ENCODE data around the gene AHCYL2. TPM values are rescaled to one million over a fixed set of nuclear protein-coding genes. Genes with fewer than 3 reads are reported as not detected.
"Not testable (repeated sequence)": the region's sequence is repeated elsewhere in the genome, so short reads cannot be mapped to it uniquely, and the experiment has no call there.

AHCYL2 gene
- total RNA-seq, 1 experiment from 2014 or later = 22.0 TPM

DNA sequence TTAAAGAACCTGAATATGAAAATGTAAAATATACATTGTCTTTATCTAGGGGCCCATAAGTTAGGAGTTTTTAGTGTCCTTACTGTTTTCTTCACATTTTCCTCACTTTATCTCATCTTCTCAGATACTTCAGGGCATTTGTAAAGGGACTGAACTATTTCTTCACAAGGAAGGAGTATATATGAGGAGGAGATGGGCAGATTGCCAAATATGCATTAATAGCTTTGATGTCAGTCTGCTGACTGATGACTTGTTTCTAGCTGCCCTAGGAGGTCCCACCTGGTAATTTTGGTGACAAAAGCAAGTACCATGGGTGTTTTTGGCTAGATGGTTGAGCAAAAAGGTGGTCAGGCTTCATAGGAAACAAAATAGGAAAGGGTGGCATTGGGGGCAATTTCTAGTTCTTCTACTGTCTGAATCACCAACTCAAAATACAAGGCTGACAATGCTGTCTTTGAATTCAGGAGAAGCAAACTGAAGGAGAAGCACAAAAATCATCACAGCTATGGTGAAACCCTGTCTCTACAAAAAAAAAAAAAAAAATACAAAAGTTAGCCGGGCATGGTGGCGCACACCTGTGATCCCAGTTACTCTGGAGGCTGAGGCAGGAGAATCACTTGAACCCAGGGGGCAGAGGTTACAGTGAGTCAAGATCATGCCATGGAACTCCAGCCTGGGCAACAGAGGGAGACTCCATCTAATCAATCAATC, 199.0 kb downstream of the AHCYL2 start:
- no peak for DNase-seq (ENCODE audit: low read depth)

DNA sequence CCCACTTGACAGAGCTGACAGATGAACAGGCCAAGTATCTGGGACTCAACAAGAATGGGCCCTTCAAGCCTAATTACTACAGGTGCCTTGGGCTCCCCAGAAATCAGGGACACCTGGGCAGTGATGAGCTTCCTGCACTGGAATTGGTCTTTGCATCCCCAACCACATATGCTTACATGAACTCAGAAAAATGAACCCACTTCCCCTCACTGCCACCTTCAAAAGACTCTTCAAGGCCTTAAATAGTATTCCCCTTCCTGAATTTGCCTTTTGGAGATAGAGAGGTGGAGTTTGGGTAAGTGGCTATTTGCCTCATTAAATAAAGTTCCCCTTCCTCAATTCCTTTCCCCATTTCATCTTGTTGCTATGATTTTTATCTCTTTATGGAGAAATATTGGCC, 201.7 kb downstream of the AHCYL2 start:
- no peak for DNase-seq (ENCODE audit: low read depth)

- no peak for DNase-seq (ENCODE audit: low read depth)
These were observed 202.8 kb downstream of the AHCYL2 start for GRCh38 chr7:129427526-129428045.

GRCh38 chr7:129431911-129432643, 207.2 kb downstream of the AHCYL2 start:
- DNase-seq (ENCODE audit: low read depth) = no peak

DNA sequence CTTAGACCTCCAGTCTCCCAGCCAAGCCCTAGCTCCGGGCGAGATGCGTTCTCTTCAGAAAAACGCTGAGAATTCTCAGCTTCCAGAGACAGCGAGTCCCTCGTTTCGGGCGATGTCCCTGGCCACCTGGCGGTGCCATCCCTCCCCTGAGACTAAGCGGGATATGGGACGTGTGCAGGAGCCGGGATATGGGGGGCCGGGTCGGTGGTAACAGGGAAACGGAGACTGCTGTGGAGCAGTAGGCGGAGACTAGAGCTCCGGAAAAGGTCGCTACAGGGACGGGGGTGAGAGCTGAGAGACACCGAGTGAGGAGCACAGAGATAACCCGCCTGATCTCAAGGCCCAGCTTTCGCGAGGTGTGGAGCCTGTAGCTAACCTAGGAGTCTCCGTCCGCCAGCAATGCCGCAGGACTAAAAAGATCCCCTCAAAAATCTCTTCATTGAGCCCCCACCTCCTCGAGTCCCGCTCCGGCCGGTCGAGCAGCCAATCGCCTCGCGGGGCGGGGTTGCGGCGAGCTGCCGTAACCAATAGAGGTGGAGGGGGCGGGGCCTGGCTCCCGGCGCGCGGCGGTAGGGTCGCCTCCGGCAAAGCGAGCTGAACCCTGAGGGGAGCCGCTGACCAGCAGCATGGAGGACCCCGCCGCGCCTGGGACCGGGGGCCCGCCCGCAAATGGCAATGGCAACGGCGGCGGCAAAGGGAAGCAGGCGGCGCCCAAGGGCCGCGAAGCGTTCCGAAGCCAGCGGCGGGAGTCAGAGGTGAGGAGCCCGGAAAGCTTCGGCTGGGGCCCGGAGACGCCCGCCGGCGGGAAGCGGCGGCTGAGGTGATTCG, 209.2 kb downstream of the AHCYL2 start, which contains the start of gene STRIP2:
TSS of gene STRIP2 (plus strand) at position 586 of the 828 bp plus-strand sequence. CDS start at position 627, 41 bp downstream.
- peak; percentile 98 for DNase-seq (ENCODE audit: low read depth)

DNA sequence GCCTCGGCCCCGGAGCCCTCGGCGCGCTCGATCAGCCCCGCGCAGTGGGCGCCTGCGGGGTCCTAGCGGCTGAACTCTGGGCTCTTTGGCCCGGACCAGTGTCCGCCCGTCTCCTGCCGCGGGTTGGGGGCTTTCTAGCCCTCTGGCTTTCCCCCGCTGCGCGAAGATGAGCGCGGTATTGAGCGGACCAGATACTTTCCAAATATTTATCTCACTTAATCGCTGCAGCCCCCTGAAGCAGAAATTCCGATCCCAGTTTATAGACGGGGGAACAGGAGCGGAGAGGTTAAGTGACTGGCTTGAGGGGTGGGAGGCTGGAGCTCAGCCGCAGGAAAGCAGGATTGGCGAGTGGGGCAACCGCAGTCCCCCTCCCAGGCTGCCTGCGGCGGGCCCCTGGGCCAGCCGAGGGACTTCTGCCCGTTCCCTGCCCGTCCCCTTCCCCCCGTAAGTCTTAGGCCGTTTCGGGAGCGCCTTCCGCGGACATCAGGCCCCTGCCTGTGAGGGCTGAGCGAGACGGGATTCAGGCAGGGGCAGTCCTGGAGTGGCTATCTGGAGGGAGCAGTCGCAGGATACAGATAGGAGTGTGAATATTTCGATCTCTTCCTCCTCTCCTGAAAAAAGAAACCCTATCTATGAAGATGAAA, 210.0 kb downstream of the AHCYL2 start:
- peak; percentile 58 for DNase-seq (ENCODE audit: low read depth)

- DNase-seq (ENCODE audit: low read depth) = no peak
These were observed 210.6 kb downstream of the AHCYL2 start for GRCh38 chr7:129435414-129435829.

DNA sequence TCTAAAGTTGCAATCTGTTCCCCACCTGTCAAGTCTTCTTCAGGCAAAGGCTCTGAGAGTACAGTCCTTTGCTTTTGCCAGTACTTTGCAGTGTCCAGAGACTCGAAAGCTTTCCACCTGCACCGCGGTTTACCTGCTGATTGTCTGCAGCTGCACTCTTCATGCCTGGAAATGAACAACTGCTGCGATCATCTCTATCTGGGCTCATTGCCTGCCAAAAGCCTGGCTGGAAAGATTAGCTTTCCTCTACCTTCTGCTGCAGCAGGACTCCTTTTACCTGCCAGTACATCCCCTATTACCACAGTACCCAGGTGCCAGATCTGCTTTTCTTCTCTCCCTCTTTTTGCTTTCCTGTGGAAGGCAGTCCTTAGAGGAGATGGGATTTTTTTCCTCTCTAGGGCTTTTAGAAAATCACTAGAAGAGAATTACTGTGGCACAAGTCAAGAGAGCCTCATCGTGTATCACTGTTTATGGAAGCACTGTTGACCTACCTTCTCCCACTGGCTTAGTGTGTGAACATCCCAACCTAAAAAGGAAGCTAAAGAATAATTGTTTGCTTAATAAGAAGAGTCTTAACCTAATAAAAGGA, 211.6 kb downstream of the AHCYL2 start:
- DNase-seq (ENCODE audit: low read depth) = no peak

DNA sequence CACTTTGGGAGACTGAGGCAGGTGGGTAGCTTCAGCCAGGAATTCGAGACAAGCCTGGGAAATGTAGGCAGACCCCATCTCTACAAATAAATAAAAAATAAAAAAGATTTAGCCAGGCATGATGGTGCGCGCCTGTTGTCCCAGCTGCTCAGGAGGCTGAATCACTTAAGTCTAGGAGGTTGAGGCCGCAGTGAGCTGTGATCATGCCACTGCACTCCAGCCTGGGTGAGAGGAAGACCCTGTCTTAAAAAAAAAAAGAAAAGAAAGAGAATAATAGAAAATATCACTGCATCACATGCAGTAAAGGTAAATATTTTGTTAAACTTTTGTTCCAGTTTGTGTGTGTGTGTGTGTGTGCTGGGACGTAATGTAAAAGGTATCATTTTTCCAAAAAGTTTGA, 212.4 kb downstream of the AHCYL2 start:
- no peak for DNase-seq (ENCODE audit: low read depth)

DNA sequence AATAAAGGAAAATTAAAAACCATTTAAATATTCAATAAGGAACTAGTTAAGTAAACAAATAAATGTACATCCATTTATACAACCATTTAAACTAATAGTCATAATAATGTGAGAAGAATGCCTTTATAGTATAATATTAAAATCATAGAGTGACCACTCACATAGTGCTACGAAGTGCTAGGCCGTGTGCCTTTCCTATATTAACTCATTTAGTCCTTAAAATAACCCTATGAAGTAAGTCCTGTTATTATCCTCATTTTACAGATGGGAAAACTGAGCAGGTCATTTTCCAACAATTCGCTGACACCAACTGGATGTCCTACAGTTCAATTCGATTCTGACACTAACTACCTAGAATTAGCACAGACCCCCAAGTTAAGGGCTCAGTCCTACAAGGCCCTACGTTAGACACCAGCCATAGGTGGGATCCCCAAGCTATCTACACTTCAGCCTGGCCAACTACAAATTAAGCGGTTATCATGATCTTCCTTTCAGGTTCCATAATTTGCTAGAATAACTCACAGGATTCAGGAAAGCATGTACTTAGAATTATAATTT, 213.5 kb downstream of the AHCYL2 start:
- DNase-seq (ENCODE audit: low read depth) = no peak

GRCh38 chr7:129438839-129439651, 214.2 kb downstream of the AHCYL2 start:
- peak; percentile 78 for DNase-seq (ENCODE audit: low read depth)

- DNase-seq (ENCODE audit: low read depth) = no peak
These were observed 215.3 kb downstream of the AHCYL2 start for GRCh38 chr7:129439963-129440625.

GRCh38 chr7:129443612-129444011, 218.8 kb downstream of the AHCYL2 start:
- DNase-seq (ENCODE audit: low read depth) = no peak

DNA sequence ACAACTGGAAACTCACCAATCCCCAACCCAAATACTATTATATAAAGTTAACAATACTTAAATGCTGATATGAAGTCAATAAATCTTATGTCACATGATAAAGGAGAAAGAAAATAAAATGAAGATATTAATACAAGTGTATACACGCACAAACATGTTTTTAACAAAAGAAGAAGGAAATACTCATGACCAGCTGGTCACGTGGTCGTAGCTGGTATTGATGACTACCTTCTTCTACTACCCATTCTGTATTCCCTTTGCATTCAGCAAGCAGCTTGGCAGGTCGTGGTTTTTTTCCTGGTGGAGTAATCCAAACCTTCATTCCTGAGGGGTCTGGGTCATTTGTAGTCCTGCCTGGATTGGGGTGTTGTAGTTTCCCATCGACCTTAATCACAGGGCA, 219.9 kb downstream of the AHCYL2 start:
- DNase-seq (ENCODE audit: low read depth) = not testable (repeated sequence)

GRCh38 chr7:129446925-129447324, 222.1 kb downstream of the AHCYL2 start:
- DNase-seq (ENCODE audit: low read depth) = not testable (repeated sequence)

DNA sequence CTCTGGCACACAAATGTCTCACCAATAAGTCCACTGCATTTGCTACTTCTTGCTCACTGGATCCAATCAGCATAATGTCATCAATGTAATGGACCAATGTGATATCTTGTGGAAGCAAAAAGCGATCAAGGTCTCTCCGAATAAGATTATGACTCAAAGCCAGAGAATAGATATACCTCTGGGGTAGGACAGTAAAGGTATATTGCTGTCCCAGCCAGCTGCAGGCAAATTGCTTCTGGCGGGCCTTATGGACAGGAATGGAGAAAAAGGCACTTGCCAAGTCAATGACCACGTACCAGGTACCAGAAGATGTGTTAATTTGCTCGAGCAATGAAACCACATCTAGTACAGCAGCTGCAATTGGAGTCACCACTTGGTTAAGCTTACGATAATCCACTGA, 222.6 kb downstream of the AHCYL2 start:
- DNase-seq (ENCODE audit: low read depth) = not testable (repeated sequence)

GRCh38 chr7:129448608-129449007, 223.8 kb downstream of the AHCYL2 start:
- not testable (repeated sequence) for DNase-seq (ENCODE audit: low read depth)

- no peak for DNase-seq (ENCODE audit: low read depth)
These were observed 225.5 kb downstream of the AHCYL2 start for GRCh38 chr7:129450295-129450694.

GRCh38 chr7:129452589-129453231, 227.9 kb downstream of the AHCYL2 start:
- no peak for DNase-seq (ENCODE audit: low read depth)

All from Daoy (cell line).